DOHH2 (cell line): Measurements from ENCODE around the gene PRRC2C.

Source experiments
- H3F3A ChIP-seq: fragments of 200-600 bp; sonication (generic), shearing (Covaris generic); 2 replicates; pipeline ENCODE4 v1.6.0; 2016; ENCODE audit warnings: antibody characterized with exemption, mild to moderate bottlenecking; ENCODE audit not compliant: control insufficient read depth, insufficient read depth
- H3K27ac ChIP-seq: fragments of 200-600 bp; sonication (generic); 2 replicates; pipeline ENCODE4 v1.5.1; 2014; ENCODE audit warnings: low read depth, mild to moderate bottlenecking, low read length, moderate library complexity
- H3K27me3 ChIP-seq: fragments of 200-600 bp; sonication (generic); 2 replicates; pipeline ENCODE4 v1.6.1; 2014; ENCODE audit warnings: mild to moderate bottlenecking, low read length, mixed read lengths; ENCODE audit not compliant: control insufficient read depth
- H3K36me3 ChIP-seq: fragments of 200-600 bp; sonication (generic); 2 replicates; pipeline ENCODE4 v1.6.1; 2014; ENCODE audit warnings: mild to moderate bottlenecking, low read length, moderate library complexity, mixed read lengths; ENCODE audit not compliant: control insufficient read depth
- H3K4me1 ChIP-seq: fragments of 200-600 bp; sonication (generic); 2 replicates; pipeline ENCODE4 v1.6.1; 2014; ENCODE audit warnings: mild to moderate bottlenecking, low read length, mixed read lengths; ENCODE audit not compliant: control insufficient read depth
- H3K4me2 ChIP-seq: fragments of 200-600 bp; sonication (generic); 2 replicates; pipeline ENCODE4 v1.6.0; 2014; ENCODE audit warnings: mild to moderate bottlenecking, low read length, moderate library complexity
- H3K4me3 ChIP-seq: fragments of 200-600 bp; sonication (generic); 2 replicates; pipeline ENCODE4 v1.5.1; 2014; ENCODE audit warnings: mild to moderate bottlenecking, low read length, mixed read lengths
- H3K79me2 ChIP-seq: fragments of 200-600 bp; sonication (generic); 2 replicates; pipeline ENCODE4 v1.6.1; 2014; ENCODE audit warnings: mild to moderate bottlenecking, low read length, mixed read lengths; ENCODE audit not compliant: control insufficient read depth
- H3K9me2 ChIP-seq: fragments of 200-600 bp; sonication (generic); replicated peaks from 2 replicates; pipeline ENCODE4 v1.6.1; 2014; ENCODE audit warnings: mild to moderate bottlenecking, low read length, mixed read lengths; ENCODE audit not compliant: control insufficient read depth
- H3K9me3 ChIP-seq: fragments of 200-600 bp; sonication (generic); 2 replicates; pipeline ENCODE4 v1.6.1; 2014; ENCODE audit warnings: antibody characterized with exemption, low read length, mixed read lengths; ENCODE audit not compliant: control insufficient read depth, insufficient read depth
- H4K20me1 ChIP-seq: fragments of 200-600 bp; sonication (generic); 2 replicates; pipeline ENCODE4 v1.6.0; 2014; ENCODE audit warnings: low read depth, mild to moderate bottlenecking, antibody characterized with exemption, low read length, moderate library complexity; ENCODE audit not compliant: control insufficient read depth, insufficient read depth
- EZH2phosphoT487 ChIP-seq: fragments of 200-600 bp; sonication (generic); IDR thresholded peaks from 2 replicates; pipeline ENCODE4 v1.6.1; 2017; ENCODE audit warnings: borderline replicate concordance, mild to moderate bottlenecking, antibody characterized with exemption, low read length, moderate library complexity, mixed read lengths
- TF ChIP-seq, protein P1 (sequence below): fragments of 200-600 bp; sonication (generic); IDR thresholded peaks from one replicate; pipeline ENCODE4 v1.5.1; 2014; ENCODE audit warnings: antibody characterized with exemption, mild to moderate bottlenecking, low read depth, low read length; ENCODE audit not compliant: poor library complexity, severe bottlenecking

PRRC2C gene

DNA sequence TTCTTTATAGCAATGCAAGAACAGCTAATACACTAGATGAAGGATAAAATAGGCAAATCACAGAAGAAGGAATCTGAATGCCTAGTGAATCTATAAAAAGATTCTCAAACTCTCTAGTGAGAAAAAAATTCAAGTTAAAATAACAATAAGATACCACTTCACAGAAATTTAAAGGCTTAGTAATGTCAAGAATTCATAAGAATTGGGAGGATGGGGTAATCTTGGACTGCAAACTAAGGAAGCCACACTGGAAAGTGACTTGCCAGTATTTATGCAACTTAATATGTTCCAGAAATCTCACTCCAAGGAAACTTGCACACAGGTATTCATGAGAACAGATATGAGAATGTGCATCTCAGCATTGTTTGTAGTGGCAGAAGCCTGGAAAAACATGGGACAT is 38.9 kb upstream of the PRRC2C start:
- no peaks in the 10 kb centered on the region for H3K9me3 ChIP-seq
- H4K20me1 ChIP-seq: no peaks in the 10 kb centered on the region
- no peaks in the 10 kb centered on the region for H3K9me2 ChIP-seq
- no peak overlapping the region for H3K4me2 ChIP-seq
- no peak for TF ChIP-seq EZH2phosphoT487
- TF ChIP-seq, protein P1, sequence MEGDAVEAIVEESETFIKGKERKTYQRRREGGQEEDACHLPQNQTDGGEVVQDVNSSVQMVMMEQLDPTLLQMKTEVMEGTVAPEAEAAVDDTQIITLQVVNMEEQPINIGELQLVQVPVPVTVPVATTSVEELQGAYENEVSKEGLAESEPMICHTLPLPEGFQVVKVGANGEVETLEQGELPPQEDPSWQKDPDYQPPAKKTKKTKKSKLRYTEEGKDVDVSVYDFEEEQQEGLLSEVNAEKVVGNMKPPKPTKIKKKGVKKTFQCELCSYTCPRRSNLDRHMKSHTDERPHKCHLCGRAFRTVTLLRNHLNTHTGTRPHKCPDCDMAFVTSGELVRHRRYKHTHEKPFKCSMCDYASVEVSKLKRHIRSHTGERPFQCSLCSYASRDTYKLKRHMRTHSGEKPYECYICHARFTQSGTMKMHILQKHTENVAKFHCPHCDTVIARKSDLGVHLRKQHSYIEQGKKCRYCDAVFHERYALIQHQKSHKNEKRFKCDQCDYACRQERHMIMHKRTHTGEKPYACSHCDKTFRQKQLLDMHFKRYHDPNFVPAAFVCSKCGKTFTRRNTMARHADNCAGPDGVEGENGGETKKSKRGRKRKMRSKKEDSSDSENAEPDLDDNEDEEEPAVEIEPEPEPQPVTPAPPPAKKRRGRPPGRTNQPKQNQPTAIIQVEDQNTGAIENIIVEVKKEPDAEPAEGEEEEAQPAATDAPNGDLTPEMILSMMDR: no peak
- H3K27ac ChIP-seq: no peak overlapping the region
- no peaks in the 10 kb centered on the region for H3K36me3 ChIP-seq
- no peaks in the 10 kb centered on the region for H3K79me2 ChIP-seq
- no peaks in the 10 kb centered on the region for H3K4me1 ChIP-seq
- no peaks in the 10 kb centered on the region for H3K27me3 ChIP-seq
- no peaks in the 10 kb centered on the region for H3F3A ChIP-seq
- H3K4me3 ChIP-seq: no peak overlapping the region

GRCh38 chr1:171455967-171456366 is 29.4 kb upstream of the PRRC2C start:
- H3K4me2 ChIP-seq: no peak overlapping the region
- H3F3A ChIP-seq: no peaks in the 10 kb centered on the region
- no peaks in the 10 kb centered on the region for H3K9me2 ChIP-seq
- no peak overlapping the region for H3K27ac ChIP-seq
- peaks cover 5% of the 10 kb centered on the region; the same call in 1 of the 2 replicates for H3K27me3 ChIP-seq
- TF ChIP-seq, protein P1: no peak
- TF ChIP-seq EZH2phosphoT487: no peak
- no peaks in the 10 kb centered on the region for H4K20me1 ChIP-seq
- no peaks in the 10 kb centered on the region for H3K9me3 ChIP-seq
- H3K36me3 ChIP-seq: no peaks in the 10 kb centered on the region
- no peak overlapping the region for H3K4me3 ChIP-seq
- H3K4me1 ChIP-seq: no peaks in the 10 kb centered on the region
- no peaks in the 10 kb centered on the region for H3K79me2 ChIP-seq

- no peaks in the 10 kb centered on the region for H3K4me1 ChIP-seq
- H3K4me2 ChIP-seq: no peak overlapping the region
These were observed 27.9 kb upstream of the PRRC2C start for GRCh38 chr1:171457412-171457811.

More at GRCh38 chr1:171457412-171457811, 27.9 kb upstream of the PRRC2C start:
- Histone ChIP-seq H3K9me2 (no peaks in the 10 kb centered on the region), H3K9me3 (no peaks in the 10 kb centered on the region), H3K27me3 (peaks cover 5% of the 10 kb centered on the region; the same call in 1 of the 2 replicates), H4K20me1 (no peaks in the 10 kb centered on the region), H3F3A (no peaks in the 10 kb centered on the region), H3K79me2 (no peaks in the 10 kb centered on the region), H3K27ac (no peak overlapping the region), H3K36me3 (no peaks in the 10 kb centered on the region), H3K4me3 (no peak overlapping the region)
- no peak for TF ChIP-seq EZH2phosphoT487
- TF ChIP-seq, protein P1: no peak
